GM21717 (cell line): ENCODE results near the gene PRLR.
A peak's percentile ranks its signal among the peaks of the same experiment; 100 is the strongest.
"Not testable (repeated sequence)": the region's sequence is repeated elsewhere in the genome, so short reads cannot be mapped to it uniquely, and the experiment has no call there.

Experiments
- ATAC-seq: cut with Tn5 transposase; IDR thresholded peaks from one replicate; pipeline ENCODE4 v1.9.1; 2021; ENCODE audit warnings: mild to moderate bottlenecking, moderate library complexity; ENCODE audit not compliant: unreplicated experiment

The PRLR gene

GRCh38 chr5:35133186-35133585 lies 97.1 kb downstream of the PRLR start:
- ATAC-seq = no peak

GRCh38 chr5:35131723-35132122 lies 98.6 kb downstream of the PRLR start:
- ATAC-seq = no peak

GRCh38 chr5:35129921-35130485 lies 100.3 kb downstream of the PRLR start:
- ATAC-seq = peak; percentile 74

DNA sequence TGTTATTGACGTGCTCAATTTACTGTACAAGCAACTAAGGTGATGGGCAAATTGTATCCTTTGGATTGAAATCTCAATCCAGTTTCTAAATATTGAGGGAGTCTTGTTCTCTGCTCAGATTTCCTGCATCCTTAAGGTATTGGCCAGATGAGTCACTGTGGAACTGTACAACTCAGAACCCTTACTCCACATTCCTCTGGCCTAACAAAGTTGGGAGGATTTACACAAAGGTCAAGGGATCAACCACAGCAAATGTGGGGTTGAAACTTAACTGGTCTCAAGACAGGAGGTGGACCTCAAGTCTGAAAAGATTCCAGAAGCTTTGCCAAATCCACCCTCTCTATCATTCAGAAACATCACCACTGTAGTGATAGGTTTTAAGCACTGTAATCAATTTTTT lies 101.0 kb downstream of the PRLR start:
- ATAC-seq = no peak

DNA sequence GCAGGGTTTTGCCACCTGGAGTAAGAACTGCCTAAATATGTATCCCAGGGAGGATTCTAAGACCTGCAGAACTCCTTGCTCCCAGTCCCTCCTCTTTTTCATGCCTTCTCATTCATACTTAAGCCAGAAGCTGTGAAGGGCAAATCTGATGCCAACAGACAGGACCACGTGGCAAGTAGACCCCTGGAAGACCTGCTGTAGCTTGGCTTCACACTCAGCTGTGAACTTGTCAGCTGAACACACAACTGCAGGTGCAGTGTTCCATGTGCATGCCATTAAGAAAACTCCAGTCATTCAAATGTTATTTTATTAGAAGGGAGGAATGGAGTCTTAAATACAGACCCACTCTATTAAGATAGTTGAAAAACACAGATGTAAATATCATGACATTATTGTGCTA lies 103.3 kb downstream of the PRLR start:
- ATAC-seq = no peak

DNA sequence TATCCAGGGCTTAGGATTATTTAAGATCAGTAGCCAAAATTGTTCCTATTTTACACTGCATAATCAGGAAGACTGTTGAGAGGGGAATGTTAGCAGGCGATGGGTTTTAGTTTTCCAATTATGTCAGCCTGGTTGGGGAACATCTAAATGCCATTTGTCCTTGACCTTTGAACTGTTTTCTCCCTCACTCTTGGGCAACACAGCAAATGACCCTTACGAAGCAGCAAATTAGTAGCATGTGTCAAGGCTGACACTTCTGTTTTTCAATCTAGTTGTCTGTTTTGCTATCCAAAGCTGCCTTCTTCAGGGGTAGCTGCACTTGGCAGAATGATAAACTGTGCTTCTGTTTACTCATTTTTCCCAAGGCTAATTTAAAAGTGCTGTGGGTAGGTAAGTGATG lies 104.5 kb downstream of the PRLR start:
- ATAC-seq = no peak

DNA sequence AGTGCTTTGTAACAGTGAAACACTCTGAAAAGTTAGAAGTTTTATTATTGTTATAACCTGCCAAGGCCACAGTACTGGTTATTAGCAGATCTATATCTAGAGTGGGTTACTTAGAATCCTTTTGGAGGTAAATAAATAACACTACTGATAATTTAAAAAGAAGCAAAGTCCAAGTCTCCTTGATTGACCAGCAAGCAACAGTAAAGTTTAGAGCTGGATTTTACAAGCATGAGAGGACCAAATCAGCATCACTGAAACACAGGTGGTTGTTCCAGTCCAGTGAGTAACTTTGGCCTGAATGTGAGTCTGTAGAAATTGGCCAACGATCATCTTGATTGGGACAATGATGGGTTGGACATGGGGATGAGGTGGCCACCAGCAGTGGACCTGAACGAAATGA lies 105.4 kb downstream of the PRLR start:
- ATAC-seq = no peak

DNA sequence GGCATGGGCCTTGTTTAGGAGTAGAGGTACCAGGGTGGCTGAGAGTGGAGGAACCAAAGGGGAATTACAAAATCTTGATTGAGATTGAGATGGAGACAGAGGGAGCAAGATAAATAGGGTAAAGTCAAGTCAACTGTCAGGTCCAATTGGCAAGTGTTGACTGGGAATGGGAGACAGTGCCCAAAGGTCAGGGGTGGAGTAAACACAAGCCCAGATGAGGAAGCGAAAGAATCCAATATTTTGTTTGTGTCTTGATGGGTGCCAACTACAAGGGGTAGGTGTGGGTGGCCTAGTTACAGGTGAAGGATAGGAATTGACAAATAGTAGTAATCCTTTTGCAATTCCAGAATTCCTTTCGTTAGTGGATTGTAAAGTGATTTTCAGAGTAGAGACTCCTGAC lies 107.5 kb downstream of the PRLR start:
- no peak for ATAC-seq

- ATAC-seq = no peak
Measured at GRCh38 chr5:35120715-35121114, 109.6 kb downstream of the PRLR start.

DNA sequence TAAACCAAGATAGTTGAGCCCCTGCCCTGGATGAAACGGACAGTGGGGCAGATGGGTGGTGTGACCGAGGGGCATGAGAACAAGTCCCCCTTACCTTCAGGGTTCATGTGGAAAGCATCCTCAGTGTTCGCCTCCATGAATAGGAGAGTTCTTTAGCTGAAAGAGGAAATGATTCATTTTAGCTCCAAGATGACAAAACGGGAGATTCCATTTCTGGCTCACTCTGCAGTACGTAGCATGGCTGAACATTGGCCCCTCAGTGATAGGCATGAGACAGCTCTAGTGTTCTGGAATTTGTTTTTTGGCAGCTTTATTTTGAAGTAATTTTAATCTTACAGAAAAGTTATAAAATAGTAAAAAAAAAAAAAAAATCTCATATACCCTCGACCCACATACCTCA lies 112.3 kb downstream of the PRLR start:
- ATAC-seq = peak; percentile 69

GRCh38 chr5:35115920-35116319 lies 114.4 kb downstream of the PRLR start:
- no peak for ATAC-seq

DNA sequence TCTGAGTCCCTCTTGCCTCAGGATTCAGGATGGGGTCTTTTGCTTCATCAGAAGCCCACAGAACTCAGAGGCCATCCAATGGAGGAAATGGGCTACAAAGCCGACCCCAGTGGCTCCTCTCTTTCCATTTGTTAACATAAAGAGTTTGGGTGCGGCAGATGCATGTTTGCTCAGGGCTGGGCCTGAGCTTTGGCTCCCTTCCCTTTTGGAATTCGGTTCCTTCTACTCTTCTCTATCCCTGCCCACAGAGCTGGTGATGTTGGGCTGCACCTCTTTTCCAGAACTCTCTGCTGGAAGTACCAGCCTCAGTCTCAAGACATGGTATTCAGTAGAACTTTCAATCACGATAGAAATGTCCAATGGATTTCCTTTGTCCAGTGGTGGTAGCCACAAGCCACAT lies 115.6 kb downstream of the PRLR start:
- no peak for ATAC-seq

GRCh38 chr5:35112300-35112699 lies 118.0 kb downstream of the PRLR start:
- no peak for ATAC-seq

DNA sequence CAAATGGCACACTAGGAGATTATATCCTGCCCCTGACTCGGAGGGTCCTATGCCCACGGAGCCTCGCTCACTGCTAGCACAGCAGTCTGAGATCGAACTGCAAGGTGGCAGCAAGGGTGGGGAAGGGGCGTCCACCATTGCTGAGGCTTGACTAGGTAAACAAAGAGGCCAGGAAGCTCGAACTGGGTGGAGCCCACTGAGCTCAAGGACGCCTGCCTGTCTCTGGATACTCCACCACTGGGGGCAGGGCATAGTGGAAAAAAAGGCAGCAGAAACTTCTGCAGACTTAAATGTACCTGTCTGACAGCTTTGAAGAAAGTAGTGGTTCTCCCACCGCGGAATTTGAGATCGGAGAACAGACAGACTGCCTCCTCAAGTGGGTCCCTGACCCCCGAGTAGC lies 125.7 kb downstream of the PRLR start:
- ATAC-seq = not testable (repeated sequence)

GRCh38 chr5:35103637-35104299 lies 126.5 kb downstream of the PRLR start:
- ATAC-seq = no peak

- ATAC-seq = not testable (repeated sequence)
Measured at GRCh38 chr5:35101720-35102119, 128.6 kb downstream of the PRLR start.

- ATAC-seq = no peak
Measured at GRCh38 chr5:35101016-35101415, 129.3 kb downstream of the PRLR start.

DNA sequence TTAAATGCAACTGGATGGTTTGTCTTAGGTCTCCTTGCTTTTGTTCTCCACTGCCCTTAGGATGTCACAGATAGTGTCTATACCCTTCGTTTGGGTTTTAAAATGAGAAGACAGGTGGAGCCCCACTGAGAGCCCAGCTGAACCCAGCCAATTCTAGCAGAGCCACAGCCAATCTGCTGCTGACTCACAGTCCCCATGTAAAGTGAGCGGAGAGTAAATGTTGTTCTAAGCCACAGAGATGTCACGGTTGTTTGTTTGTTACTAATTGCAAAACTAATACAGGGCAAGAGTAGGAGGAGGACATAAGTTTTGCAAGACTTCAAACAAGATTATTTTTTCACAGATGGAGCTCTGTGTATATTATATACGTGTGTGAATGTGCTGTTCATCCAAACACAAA lies 132.1 kb downstream of the PRLR start:
- ATAC-seq = no peak

DNA sequence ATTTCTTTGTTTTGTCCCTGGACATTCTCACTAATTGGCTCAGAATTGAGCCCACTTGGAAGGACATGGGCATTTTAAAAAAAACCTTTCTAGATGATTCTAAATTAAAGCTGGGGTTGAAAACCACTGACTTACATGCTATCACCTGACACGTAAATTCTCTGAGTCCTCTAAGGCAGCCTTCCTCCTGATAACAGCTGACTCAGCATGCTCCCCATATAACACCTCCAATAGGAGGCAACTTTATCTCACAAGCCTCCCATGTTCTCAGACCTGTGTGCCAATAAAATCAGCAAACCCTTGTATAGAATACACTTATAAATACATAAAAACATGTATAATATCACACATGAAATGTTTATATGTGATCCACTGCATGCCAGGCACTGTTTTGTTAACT lies 133.4 kb downstream of the PRLR start:
- ATAC-seq = no peak

GRCh38 chr5:35096216-35096615 lies 134.1 kb downstream of the PRLR start:
- ATAC-seq = no peak

DNA sequence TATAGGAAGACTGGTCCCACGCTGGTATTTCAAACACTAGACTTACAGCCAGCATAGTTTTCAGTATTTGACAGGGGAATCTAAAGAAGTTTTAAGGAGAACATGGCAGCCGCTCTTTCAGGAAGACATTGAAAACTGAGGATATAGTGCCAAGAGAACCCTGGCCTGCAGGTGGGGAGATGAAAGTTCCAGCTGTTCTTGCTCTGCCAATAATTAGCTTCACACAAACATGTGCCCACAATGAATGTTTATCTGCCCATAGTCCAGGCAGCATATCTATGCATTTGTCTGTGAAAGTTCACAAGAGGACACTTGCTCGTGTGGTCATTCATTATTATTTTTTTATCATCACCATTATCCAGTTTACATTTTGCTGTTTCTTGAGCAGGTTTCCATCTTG lies 134.9 kb downstream of the PRLR start:
- ATAC-seq = no peak

- ATAC-seq = no peak
Measured at GRCh38 chr5:35094948-35095347, 135.3 kb downstream of the PRLR start.

DNA sequence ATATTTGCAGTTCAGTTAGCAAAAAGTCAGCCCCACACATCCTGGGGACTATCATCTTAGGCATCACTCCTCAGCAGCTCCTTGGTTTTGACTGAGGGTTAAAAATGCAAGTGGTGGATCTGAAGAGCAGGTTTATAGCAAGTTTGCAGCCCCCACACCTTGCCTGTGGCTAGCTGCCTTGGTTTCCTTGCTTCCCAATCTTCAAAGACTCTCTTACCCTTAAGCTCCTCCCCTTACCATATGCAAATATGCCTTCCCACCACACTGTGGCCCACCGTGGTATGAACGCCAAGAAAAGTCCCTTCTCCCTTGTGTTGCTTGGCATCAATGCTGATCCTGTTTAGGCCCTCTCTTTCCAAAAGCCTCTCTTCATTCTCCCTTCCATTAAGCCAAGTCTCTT lies 137.6 kb downstream of the PRLR start:
- no peak for ATAC-seq
